Hepatic stellate cell (primary cell): ENCODE measurements around the gene WASHC3.
"Not testable (repeated sequence)": the region's sequence is repeated elsewhere in the genome, so short reads cannot be mapped to it uniquely, and the experiment has no call there.

ENCODE experiments used
- DNase-seq: peaks from one replicate; pipeline ENCODE4 v3.0.0; 2011; ENCODE audit warnings: low spot score

Gene WASHC3

GRCh38 chr12:102050660-102051430 lies 10.9 kb downstream of the WASHC3 start:
- DNase-seq = no peak

DNA sequence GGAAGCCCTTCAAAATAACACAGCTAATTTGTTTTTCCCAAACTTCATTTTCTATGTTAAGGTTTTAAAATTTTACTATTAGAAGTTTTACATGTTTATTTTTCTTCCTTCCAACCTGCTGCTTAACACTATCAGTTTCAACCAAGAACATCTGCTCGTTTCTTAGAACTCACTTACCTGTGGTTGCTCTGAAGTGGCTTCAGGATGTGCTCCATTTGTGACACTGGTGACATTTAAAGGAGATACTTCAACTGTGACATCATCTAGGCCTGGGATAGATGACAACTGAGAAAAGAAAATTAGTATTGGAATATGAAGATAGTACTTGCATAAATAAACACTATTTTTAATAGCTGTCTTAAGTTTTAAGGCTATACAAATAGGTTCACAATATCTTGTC lies 17.9 kb downstream of the WASHC3 start:
- DNase-seq = no peak

GRCh38 chr12:102033991-102034745 lies 27.6 kb downstream of the WASHC3 start:
- DNase-seq = no peak

DNA sequence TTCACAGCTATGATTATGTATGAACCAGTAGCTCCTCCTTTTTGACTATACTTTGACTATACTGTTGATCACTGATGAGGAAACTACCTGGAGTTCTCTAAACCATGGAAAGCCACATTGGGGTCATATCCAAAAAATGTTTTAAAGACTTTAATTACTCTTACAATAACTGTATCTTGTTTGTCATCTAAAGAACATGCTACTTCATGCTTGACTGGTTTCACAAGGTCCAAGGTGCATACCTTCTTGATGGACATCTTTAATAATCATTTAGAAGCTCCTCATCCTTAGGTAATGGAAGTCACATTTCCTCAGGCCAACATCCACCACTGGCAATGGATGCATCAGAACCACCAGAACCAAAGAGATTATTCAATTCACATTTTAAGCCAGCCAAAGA lies 29.9 kb downstream of the WASHC3 start:
- no peak for DNase-seq

- no peak for DNase-seq
Measured at GRCh38 chr12:102029141-102029540, 32.6 kb downstream of the WASHC3 start.

GRCh38 chr12:102026728-102027127 lies 35.1 kb downstream of the WASHC3 start:
- no peak for DNase-seq

DNA sequence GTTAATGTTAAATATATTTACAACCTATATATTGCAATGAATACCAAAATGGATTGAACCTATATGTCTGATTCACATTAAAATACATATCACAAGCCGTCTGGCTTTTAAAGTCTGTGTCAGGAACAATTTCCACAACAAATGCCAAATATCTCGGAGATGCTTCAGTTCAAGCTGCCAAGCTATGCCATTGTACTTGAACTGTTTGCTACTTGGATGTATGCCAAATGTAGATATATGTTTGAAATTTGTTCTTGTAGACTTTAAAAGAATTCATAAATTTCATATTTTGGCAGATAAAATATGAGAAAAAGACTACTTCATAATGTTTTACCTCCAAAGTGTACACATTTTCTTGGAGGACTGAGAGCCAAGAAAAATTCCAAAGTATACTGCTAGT lies 37.0 kb downstream of the WASHC3 start:
- DNase-seq = no peak

GRCh38 chr12:102023343-102023930 lies 38.4 kb downstream of the WASHC3 start:
- DNase-seq = peak; percentile 7

- no peak for DNase-seq
Measured at GRCh38 chr12:102022286-102022685, 39.5 kb downstream of the WASHC3 start.

GRCh38 chr12:102021540-102022246 lies 40.1 kb downstream of the WASHC3 start:
- no peak for DNase-seq

- DNase-seq = not testable (repeated sequence)
Measured at GRCh38 chr12:102018607-102019006, 43.2 kb downstream of the WASHC3 start.

GRCh38 chr12:102016472-102016871 lies 45.3 kb downstream of the WASHC3 start:
- DNase-seq = no peak

- DNase-seq = no peak
Measured at GRCh38 chr12:102010265-102010994, 51.4 kb downstream of the WASHC3 start.

DNA sequence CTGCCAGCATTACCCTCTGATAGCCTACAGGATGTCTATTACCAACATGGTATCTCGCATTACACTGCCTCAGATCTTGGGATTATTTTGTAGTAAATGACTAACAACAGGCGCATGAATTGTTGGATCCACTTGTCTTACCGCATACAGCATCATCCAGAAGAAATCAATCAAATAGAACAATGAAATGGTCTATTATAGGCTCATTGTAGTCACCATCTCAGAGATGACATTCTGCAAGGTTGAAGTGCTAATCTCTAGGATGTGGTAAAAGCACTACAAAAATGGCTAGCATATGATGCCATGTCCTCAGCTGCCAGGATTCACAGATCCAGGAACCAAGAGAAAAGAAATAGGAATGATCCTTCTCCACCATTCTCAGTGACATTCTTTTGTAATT lies 52.0 kb downstream of the WASHC3 start:
- no peak for DNase-seq

DNA sequence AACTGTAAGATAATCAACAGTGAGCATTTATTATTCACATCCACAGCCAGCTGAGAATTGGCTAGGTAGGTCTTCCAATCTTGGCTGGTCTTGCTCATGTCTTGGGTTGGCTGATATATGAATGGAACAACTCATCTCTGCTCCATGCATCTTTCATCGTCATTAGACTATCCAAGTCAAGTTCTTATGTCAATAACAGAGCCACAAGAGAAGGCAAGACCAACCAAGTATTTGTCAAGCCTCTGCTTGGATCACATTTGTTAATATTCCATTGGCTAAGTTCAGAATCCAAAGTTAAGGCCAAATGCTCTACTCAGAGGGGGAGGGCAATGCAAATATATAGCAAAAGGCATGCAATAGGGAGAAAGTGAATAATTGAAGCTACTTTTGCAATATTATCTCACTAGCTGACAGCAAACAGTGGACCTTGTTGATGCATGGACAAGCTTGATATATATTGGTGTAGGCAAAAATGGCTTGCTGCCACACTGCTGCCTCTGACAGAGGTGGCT lies 53.1 kb downstream of the WASHC3 start:
- DNase-seq = no peak

DNA sequence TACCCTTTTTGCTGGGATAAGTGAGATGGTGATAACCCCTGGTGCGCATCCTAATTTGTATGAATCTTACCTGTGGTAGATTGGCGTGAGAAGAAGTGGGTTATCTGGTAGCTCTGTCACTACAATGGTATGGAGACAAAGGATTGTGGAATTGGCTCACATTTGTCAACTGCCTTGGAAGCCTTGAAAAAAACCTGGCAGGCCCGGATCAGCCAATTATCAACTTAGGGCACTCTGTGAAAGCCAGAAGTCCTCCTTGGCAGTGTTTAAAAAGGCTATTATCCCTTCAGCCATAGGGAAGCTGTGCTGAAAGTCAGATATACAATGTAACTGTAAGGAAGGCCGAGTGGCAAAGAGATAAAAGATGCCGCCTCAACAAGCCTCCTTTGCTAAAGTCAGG lies 56.5 kb downstream of the WASHC3 start:
- no peak for DNase-seq

DNA sequence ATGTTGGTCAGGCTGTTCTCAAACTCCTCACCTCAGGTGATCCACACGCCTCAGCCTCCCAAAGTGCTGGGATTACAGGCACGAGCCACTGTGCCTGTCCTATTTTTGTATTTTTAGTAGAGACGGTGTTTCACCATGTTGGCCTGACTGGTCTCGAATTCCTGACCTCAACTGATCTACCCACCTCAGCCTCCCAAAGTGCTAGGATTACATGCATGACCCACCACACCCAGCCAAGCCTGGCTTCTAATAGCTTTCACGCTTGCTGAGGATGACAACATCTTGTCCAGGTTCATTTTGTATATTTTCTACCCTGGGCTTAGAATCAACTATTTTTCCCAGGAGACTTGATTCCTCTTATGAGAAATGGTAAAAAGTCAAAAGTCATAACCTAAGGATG lies 64.7 kb downstream of the WASHC3 start:
- DNase-seq = no peak

GRCh38 chr12:101995684-101996083 lies 66.1 kb downstream of the WASHC3 start:
- no peak for DNase-seq

DNA sequence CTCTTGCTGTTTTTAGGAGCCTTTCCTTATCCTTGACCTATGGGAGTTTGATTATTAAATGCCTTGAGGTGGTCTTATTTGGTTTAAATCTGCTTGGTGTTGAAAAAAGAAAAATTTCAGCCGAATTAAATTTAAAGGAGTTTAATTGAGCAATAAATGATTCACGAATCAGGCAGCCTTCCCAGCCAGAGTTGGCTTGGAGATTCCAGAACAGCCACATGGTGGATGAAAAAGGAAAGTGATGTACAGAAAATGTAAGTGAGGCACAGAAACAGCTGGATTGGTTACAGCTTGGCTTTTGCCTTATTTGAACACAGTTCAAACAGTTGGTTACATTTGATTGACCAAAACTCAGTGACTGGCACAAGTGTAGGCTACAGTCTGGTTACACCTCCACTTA lies 69.7 kb downstream of the WASHC3 start:
- DNase-seq = no peak

DNA sequence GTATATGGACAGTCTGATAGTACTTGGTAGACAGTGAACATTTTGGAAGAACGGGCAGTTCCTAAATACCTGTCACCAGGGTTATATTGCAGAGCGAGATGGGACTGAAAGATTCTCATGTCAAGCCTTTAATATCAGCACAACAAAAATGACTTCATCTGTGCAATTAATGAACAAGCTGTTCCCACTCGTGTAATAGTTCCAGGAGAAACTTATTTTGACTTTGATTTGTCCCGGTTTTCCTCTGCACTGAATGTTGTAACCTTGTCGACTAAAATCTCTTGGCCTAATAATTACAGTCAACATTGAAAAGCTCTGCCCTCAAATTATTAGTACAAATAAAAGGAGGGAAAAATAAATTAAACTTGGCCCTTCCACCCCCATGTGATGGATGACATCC lies 79.5 kb downstream of the WASHC3 start:
- no peak for DNase-seq

DNA sequence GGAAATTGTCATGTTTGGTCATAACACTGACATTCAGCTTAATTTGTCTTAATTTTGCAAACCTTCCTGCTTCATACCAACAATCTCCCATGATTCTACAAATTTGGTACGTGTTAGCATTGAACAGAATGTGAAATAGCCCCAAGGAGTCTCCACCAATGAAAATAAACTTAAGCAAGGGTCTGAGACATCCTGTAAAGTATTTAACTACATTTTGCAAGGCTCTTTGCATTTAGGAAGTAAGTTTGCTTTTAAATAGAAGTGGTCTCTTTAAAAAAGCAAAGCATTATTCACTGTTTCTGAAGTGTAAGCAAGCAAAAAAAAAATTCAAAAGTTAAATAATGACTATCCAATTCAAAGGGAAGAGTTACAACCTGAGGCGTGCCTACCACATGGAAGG lies 79.9 kb downstream of the WASHC3 start:
- DNase-seq = no peak

GRCh38 chr12:101968770-101969169 lies 93.0 kb downstream of the WASHC3 start:
- no peak for DNase-seq
